Naive thymus-derived CD4-positive, alpha-beta T cell (primary cell): ENCODE measurements around the gene CXCL1. TPM values are rescaled to one million over a fixed set of nuclear protein-coding genes. Genes with fewer than 3 reads are reported as not detected.

Source experiments
- ATAC-seq: fragments of 150-1000 bp; cut with Tn5 transposase; 2 replicates; pipeline ENCODE4 v1.10.0; 2021; ENCODE audit warnings: mild to moderate bottlenecking, moderate library complexity
- CTCF ChIA-PET: fragments of 350-600 bp; sonication (Branson Sonifier 250); formaldehyde crosslinking; loops from one replicate; lab custom pipeline; 2021; ENCODE audit warnings: antibody characterized with exemption; lab: Charles Lee
- POLR2A ChIA-PET: fragments of 350-600 bp; sonication (Branson Sonifier 250); formaldehyde crosslinking; loops from one replicate; lab custom pipeline; 2021; ENCODE audit warnings: antibody characterized with exemption, inconsistent platforms; lab: Charles Lee
- DNase-seq, 9 donors: peaks; one replicate each; pipeline versions ENCODE4 v3.0.0 to v3.0.0-alpha.2; 2020 to 2022; ENCODE audit warnings: mixed read lengths in 1 of 9
- H3K27ac ChIP-seq: one replicate; pipeline ENCODE4 v1.7.0; 2013; ENCODE audit warnings: mild to moderate bottlenecking, low read depth, low read length, moderate library complexity
- H3K27me3 ChIP-seq, 2 donors: one replicate each; pipeline ENCODE4 v1.7.0; 2013; ENCODE audit warnings: low read length in 2 of 2, mild to moderate bottlenecking in 2 of 2, moderate library complexity in 2 of 2; ENCODE audit not compliant: control insufficient read depth in 2 of 2, insufficient read depth in 2 of 2
- H3K36me3 ChIP-seq, 3 experiments: 1 replicate in 2 of 3; 2 replicates in 1 of 3; pipeline ENCODE4 v1.7.0; 2013; ENCODE audit warnings: low read length in 3 of 3, mild to moderate bottlenecking in 3 of 3, moderate library complexity in 1 of 3; ENCODE audit not compliant: insufficient read depth in 3 of 3, control insufficient read depth in 2 of 3
- H3K4me1 ChIP-seq, 2 donors: one replicate each; pipeline ENCODE4 v1.7.0; 2013; ENCODE audit warnings: low read length in 2 of 2, mild to moderate bottlenecking in 2 of 2, moderate library complexity in 1 of 2; ENCODE audit not compliant: control insufficient read depth in 2 of 2, insufficient read depth in 2 of 2
- H3K4me3 ChIP-seq: 2 replicates; pipeline ENCODE4 v1.7.0; 2013; ENCODE audit warnings: mild to moderate bottlenecking, low read length
- H3K9me3 ChIP-seq, 3 experiments: 1 replicate in 2 of 3; 2 replicates in 1 of 3; pipeline ENCODE4 v1.7.0; 2013; ENCODE audit warnings: low read length in 3 of 3; ENCODE audit not compliant: control insufficient read depth in 2 of 3
- H3K27ac Mint-ChIP-seq, 9 donors: one replicate each; pipeline ENCODE4 v1.8.0; 2020 to 2022; ENCODE audit warnings: mixed read lengths in 9 of 9, mild to moderate bottlenecking in 8 of 9, moderate library complexity in 5 of 9, inconsistent platforms in 2 of 9
- H3K27me3 Mint-ChIP-seq, 5 donors: one replicate each; pipeline ENCODE4 v1.8.0; 2021 to 2022; ENCODE audit warnings: mixed read lengths in 5 of 5, mild to moderate bottlenecking in 1 of 5
- H3K36me3 Mint-ChIP-seq, 5 donors: one replicate each; pipeline ENCODE4 v1.8.0; 2020 to 2022; ENCODE audit warnings: mixed read lengths in 5 of 5, mild to moderate bottlenecking in 3 of 5, inconsistent platforms in 1 of 5
- H3K4me1 Mint-ChIP-seq, 7 donors: one replicate each; pipeline ENCODE4 v1.8.0; 2020 to 2022; ENCODE audit warnings: mixed read lengths in 7 of 7, mild to moderate bottlenecking in 3 of 7, inconsistent platforms in 1 of 7
- H3K4me3 Mint-ChIP-seq, 10 donors: one replicate each; pipeline ENCODE4 v1.8.0; 2020 to 2022; ENCODE audit warnings: mild to moderate bottlenecking in 10 of 10, mixed read lengths in 10 of 10, moderate library complexity in 6 of 10, inconsistent platforms in 2 of 10
- H3K9me3 Mint-ChIP-seq, 11 donors: one replicate each; pipeline ENCODE4 v1.8.0; 2020 to 2022; ENCODE audit warnings: mixed read lengths in 11 of 11, mild to moderate bottlenecking in 4 of 11, inconsistent platforms in 1 of 11, moderate library complexity in 1 of 11
- intact Hi-C, 2 donors: fragments of 100-400 bp; cut with micrococcal nuclease; formaldehyde crosslinking; loops; one replicate each; pipeline ENCODE4 v1.15.1; 2023
- polyA plus RNA-seq, 2 donors: library from polyadenylated mRNA; unstranded; fragments of 300-500 nt; fragmentation: Illumina TruSeq; gene quantifications; one replicate each; pipeline ENCODE4 v1.2.3, GENCODE V29; 2021
- total RNA-seq, 6 experiments: library from RNA in 5 of 6; stranded (reverse) in 5 of 6; gene quantifications; 1 replicate in 5 of 6; 2 replicates in 1 of 6; pipeline ENCODE4 v1.2.3 and lab custom pipeline; 2021 to 2026

Gene CXCL1
- total and polyA plus RNA-seq, 7 experiments from 2014 or later, result 0.56 to 3.3 TPM; not detected in 5

GRCh38 chr4:73891326-73891725 lies 22.1 kb downstream of the CXCL1 start:
- H3K36me3 ChIP-seq, result no peaks in the 10 kb centered on the region
- Mint-ChIP-seq H3K4me1 (no peaks in the 10 kb centered on the region), H3K27ac (no peak overlapping the region), H3K4me3 (no peak overlapping the region), H3K9me3 (peaks cover 0 to 6% (median 0%) of the 10 kb centered on the region in 11 donors), H3K36me3 (no peaks in the 10 kb centered on the region), H3K27me3 (peaks cover 0 to 5% (median 0%) of the 10 kb centered on the region in 5 donors)
- H3K9me3 ChIP-seq, result no peaks in the 10 kb centered on the region
- DNase-seq, result no peak
- H3K27me3 ChIP-seq, result no peaks in the 10 kb centered on the region
- no peak overlapping the region for H3K4me3 ChIP-seq
- intact Hi-C loops, result no loop called here
- no peak for ATAC-seq
- POLR2A ChIA-PET, result no interaction called here
- no peak overlapping the region for H3K27ac ChIP-seq
- CTCF ChIA-PET, result no interaction called here
- H3K4me1 ChIP-seq, result no peaks in the 10 kb centered on the region

GRCh38 chr4:73891739-73892405 lies 22.7 kb downstream of the CXCL1 start:
- Mint-ChIP-seq H3K36me3 (no peaks in the 10 kb centered on the region), H3K4me1 (no peaks in the 10 kb centered on the region), H3K27me3 (peaks cover 0 to 5% (median 0%) of the 10 kb centered on the region in 5 donors), H3K9me3 (peaks cover 0 to 6% (median 0%) of the 10 kb centered on the region in 11 donors), H3K4me3 (no peak overlapping the region), H3K27ac (no peak overlapping the region)
- H3K9me3 ChIP-seq, result no peaks in the 10 kb centered on the region
- no peak for DNase-seq
- ChIA-PET POLR2A (no interaction called here), CTCF (no interaction called here)
- no peak overlapping the region for H3K4me3 ChIP-seq
- no peak overlapping the region for H3K27ac ChIP-seq
- intact Hi-C loops, result no loop called here
- ATAC-seq, result no peak
- no peaks in the 10 kb centered on the region for H3K36me3 ChIP-seq
- no peaks in the 10 kb centered on the region for H3K27me3 ChIP-seq
- H3K4me1 ChIP-seq, result no peaks in the 10 kb centered on the region

GRCh38 chr4:73892966-73893365 lies 23.8 kb downstream of the CXCL1 start:
- ChIA-PET CTCF (no interaction called here), POLR2A (no interaction called here)
- Histone ChIP-seq H3K36me3 (no peaks in the 10 kb centered on the region), H3K9me3 (no peaks in the 10 kb centered on the region), H3K27ac (no peak overlapping the region), H3K4me3 (no peak overlapping the region), H3K4me1 (no peaks in the 10 kb centered on the region), H3K27me3 (no peaks in the 10 kb centered on the region)
- DNase-seq (no peak), ATAC-seq (no peak)
- Mint-ChIP-seq H3K36me3 (no peaks in the 10 kb centered on the region), H3K4me3 (no peak overlapping the region), H3K27me3 (peaks cover 0 to 3% (median 0%) of the 10 kb centered on the region in 5 donors), H3K4me1 (no peaks in the 10 kb centered on the region), H3K9me3 (peaks cover 0 to 5% (median 0%) of the 10 kb centered on the region in 11 donors), H3K27ac (no peak overlapping the region)
- intact Hi-C loops, result no loop called here

GRCh38 chr4:73894001-73894400 lies 24.8 kb downstream of the CXCL1 start:
- Mint-ChIP-seq H3K27ac (no peak overlapping the region), H3K36me3 (no peaks in the 10 kb centered on the region), H3K27me3 (peaks cover 0 to 3% (median 0%) of the 10 kb centered on the region in 5 donors), H3K4me1 (no peaks in the 10 kb centered on the region), H3K4me3 (no peak overlapping the region), H3K9me3 (peaks cover 0 to 5% (median 0%) of the 10 kb centered on the region in 11 donors)
- no peaks in the 10 kb centered on the region for H3K9me3 ChIP-seq
- CTCF ChIA-PET, result no interaction called here
- H3K27ac ChIP-seq, result no peak overlapping the region
- intact Hi-C loops, result no loop called here
- no peaks in the 10 kb centered on the region for H3K36me3 ChIP-seq
- H3K4me3 ChIP-seq, result no peak overlapping the region
- POLR2A ChIA-PET, result no interaction called here
- no peak for ATAC-seq
- no peaks in the 10 kb centered on the region for H3K4me1 ChIP-seq
- no peak for DNase-seq
- no peaks in the 10 kb centered on the region for H3K27me3 ChIP-seq

GRCh38 chr4:73895201-73896175 lies 26.3 kb downstream of the CXCL1 start:
- H3K4me3 Mint-ChIP-seq, result no peak overlapping the region
- H3K36me3 ChIP-seq, result no peaks in the 10 kb centered on the region
- intact Hi-C loops, result no loop called here
- no peaks in the 10 kb centered on the region for H3K9me3 ChIP-seq
- peaks cover 0 to 5% (median 0%) of the 10 kb centered on the region in 11 donors for H3K9me3 Mint-ChIP-seq
- POLR2A ChIA-PET, result no interaction called here
- no peak for ATAC-seq
- CTCF ChIA-PET, result no interaction called here
- no peaks in the 10 kb centered on the region for H3K4me1 Mint-ChIP-seq
- peaks cover 0 to 3% (median 0%) of the 10 kb centered on the region in 5 donors for H3K27me3 Mint-ChIP-seq
- no peaks in the 10 kb centered on the region for H3K27me3 ChIP-seq
- no peak for DNase-seq
- H3K4me1 ChIP-seq, result no peaks in the 10 kb centered on the region
- H3K4me3 ChIP-seq, result no peak overlapping the region
- no peak overlapping the region for H3K27ac ChIP-seq
- H3K27ac Mint-ChIP-seq, result no peak overlapping the region
- H3K36me3 Mint-ChIP-seq, result no peaks in the 10 kb centered on the region

- no peaks in the 10 kb centered on the region for H3K36me3 ChIP-seq
- H3K9me3 Mint-ChIP-seq, result peaks cover 0 to 1% (median 0%) of the 10 kb centered on the region in 11 donors
- intact Hi-C loops, result no loop called here
- no peak overlapping the region for H3K27ac ChIP-seq
- ATAC-seq (no peak), DNase-seq (no peak)
- H3K4me3 ChIP-seq, result no peak overlapping the region
- H3K36me3 Mint-ChIP-seq, result no peaks in the 10 kb centered on the region
- no peaks in the 10 kb centered on the region for H3K4me1 Mint-ChIP-seq
- H3K27me3 ChIP-seq, result no peaks in the 10 kb centered on the region
- ChIA-PET POLR2A (no interaction called here), CTCF (no interaction called here)
- no peak overlapping the region for H3K4me3 Mint-ChIP-seq
- no peaks in the 10 kb centered on the region for H3K9me3 ChIP-seq
- no peaks in the 10 kb centered on the region for H3K27me3 Mint-ChIP-seq
- no peaks in the 10 kb centered on the region for H3K4me1 ChIP-seq
- no peak overlapping the region for H3K27ac Mint-ChIP-seq
Measured at GRCh38 chr4:73896416-73896815, 27.2 kb downstream of the CXCL1 start.
